ENCODE data around the gene BCL2. TPM values are rescaled to one million over a fixed set of nuclear protein-coding genes. Genes with fewer than 3 reads are reported as not detected.
A peak's percentile ranks its signal among the peaks of the same experiment; 100 is the strongest.

Gene BCL2
- total and polyA plus RNA-seq, 7 donors = 2.8 to 25.7 (median 11.3) TPM

DNA sequence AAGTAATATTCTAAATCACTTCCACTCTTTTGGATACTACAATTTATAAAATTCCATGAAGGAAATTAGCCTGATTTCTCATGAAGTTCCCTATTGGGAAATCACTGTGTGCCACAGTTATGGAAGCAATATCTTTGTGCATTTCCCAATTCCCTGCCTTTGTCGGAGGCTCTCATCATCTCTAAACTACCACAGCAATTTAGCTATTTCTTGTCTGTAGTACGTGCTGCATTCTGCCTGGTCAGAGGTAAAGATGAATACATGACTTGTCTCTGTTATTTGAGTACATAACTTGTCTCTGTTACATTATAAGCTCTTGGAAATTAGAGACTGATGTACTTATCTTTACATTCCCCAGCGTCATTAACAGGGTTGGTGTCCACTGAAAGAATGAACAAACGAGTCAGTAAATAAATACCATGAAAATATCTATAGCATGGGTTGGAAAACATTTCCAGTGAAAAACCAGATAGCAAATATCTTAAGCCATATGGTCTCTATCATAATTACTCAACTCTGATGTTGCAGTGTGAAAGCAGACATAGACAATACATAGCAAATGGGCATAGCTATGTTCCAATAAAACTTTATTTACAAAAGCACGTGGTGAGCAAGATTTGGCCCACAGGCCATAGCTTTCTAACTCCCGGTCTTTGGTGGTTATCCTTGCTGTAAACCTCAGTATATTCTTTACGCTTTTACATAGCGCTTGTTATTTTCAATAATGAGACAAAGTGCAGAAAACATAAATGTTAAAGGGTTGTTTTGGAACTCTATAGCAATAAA lies 78.8 kb downstream of the BCL2 start:
- Histone ChIP-seq H3K27me3 (no peaks in the 10 kb centered on the region), H3K9me3 (no peaks in the 10 kb centered on the region), H3K27ac (no peak overlapping the region), H3K36me3 (no peaks in the 10 kb centered on the region), H3K4me3 (no peak overlapping the region), H3K4me1 (peaks cover 0 to 31% (median 25%) of the 10 kb centered on the region in 4 donors)
- no peak for DNase-seq
- intact Hi-C loops (cut with DNase I) = no loop called here
- TF ChIP-seq POLR2AphosphoS5 (IDR thresholded peaks at IDR 0.05) (no peak), POLR2A (IDR thresholded peaks at IDR 0.05) (no peak), EP300 (IDR thresholded peaks at IDR 0.05) (no peak)
- TF ChIP-seq, protein P1, sequence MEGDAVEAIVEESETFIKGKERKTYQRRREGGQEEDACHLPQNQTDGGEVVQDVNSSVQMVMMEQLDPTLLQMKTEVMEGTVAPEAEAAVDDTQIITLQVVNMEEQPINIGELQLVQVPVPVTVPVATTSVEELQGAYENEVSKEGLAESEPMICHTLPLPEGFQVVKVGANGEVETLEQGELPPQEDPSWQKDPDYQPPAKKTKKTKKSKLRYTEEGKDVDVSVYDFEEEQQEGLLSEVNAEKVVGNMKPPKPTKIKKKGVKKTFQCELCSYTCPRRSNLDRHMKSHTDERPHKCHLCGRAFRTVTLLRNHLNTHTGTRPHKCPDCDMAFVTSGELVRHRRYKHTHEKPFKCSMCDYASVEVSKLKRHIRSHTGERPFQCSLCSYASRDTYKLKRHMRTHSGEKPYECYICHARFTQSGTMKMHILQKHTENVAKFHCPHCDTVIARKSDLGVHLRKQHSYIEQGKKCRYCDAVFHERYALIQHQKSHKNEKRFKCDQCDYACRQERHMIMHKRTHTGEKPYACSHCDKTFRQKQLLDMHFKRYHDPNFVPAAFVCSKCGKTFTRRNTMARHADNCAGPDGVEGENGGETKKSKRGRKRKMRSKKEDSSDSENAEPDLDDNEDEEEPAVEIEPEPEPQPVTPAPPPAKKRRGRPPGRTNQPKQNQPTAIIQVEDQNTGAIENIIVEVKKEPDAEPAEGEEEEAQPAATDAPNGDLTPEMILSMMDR (IDR thresholded peaks at IDR 0.05) = no peak
- WGBS, 2 donors = 78 to 80% methylated on average over 8 of the region's 8 CpGs

DNA sequence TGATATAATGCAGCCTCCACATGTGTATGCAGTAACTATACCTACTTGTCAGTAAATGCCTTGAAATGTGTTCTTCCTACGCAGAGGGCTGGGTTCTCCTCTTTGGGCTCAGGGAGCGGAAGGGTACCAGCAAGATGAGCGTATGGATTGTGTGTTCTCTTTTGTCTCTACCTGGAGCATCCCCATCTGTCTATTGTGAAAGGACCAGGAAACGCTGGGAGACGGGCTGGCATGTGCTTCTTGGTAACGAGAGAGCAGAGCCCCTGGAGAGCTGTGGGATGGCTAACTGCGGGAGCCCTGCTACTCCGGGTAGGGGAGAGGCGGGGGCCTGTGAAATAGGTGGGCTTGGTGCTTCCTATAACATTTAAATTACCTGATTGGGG lies 80.9 kb downstream of the BCL2 start:
- H3K9me3 ChIP-seq = no peaks in the 10 kb centered on the region
- intact Hi-C loops (cut with DNase I) = loop anchor here (5.0 kb wide), 3 partner anchors 51 to 91 kb away; partner anchors contain the start of gene BCL2
- H3K36me3 ChIP-seq = no peaks in the 10 kb centered on the region
- H3K4me3 ChIP-seq = peak overlapping the region in 1 of 4 donors; percentile 17
- H3K27ac ChIP-seq = peak overlapping the region; percentile 78 to 88 (median 84)
- no peaks in the 10 kb centered on the region for H3K27me3 ChIP-seq
- TF ChIP-seq POLR2AphosphoS5 (IDR thresholded peaks at IDR 0.05) (no peak), EP300 (IDR thresholded peaks at IDR 0.05) (no peak), POLR2A (IDR thresholded peaks at IDR 0.05) (no peak)
- TF ChIP-seq, protein P1 (IDR thresholded peaks at IDR 0.05) = no peak
- H3K4me1 ChIP-seq = peaks cover 0 to 32% (median 24%) of the 10 kb centered on the region in 4 donors
- no peak for DNase-seq
- 89% methylated on average over 9 of the region's 9 CpGs for WGBS, 2 donors

DNA sequence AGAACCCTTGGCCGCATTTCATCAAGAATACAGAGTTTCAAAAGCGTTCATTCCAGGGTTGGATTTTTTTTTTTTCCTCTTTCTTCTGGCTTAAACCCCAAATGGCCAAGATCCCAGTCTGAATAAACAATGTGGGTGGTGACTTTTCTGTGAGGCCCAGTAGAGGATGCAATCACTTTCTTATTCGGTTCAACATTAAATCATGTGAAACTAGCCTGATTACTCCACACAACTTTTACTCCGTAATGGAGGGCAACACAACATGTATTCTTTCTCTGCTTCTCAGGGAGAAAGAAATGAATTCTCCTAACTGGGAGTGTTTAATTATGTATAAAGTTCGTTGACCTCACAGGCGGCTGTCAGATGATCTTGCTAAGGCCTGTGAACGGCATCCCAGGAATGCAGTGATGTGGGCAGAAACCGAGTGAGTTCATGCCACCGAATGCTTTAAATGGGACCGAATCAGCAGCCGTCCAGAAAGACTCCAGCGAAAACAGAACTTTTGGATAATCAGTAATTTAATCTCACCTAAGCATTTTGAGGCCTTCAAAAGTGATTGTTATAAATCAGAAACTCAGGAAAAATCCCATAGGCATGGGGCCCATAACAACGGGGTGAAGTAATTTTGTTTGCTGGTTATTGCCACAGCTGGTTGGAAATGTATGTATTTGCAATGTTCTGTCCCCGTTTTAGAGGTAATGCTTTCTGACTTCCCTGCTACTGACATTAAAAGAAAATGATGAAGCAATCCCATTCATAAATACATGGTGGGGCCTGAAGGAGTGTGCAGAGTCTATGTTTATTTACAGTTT lies 81.5 kb downstream of the BCL2 start:
- Histone ChIP-seq H3K27me3 (no peaks in the 10 kb centered on the region), H3K4me1 (peaks cover 0 to 34% (median 24%) of the 10 kb centered on the region in 4 donors), H3K9me3 (no peaks in the 10 kb centered on the region), H3K4me3 (peak overlapping the region in 2 of 4 donors; percentile 14 to 17), H3K27ac (peak overlapping the region; percentile 78 to 88 (median 84)), H3K36me3 (no peaks in the 10 kb centered on the region)
- 29 to 65% methylated on average over 14 of the region's 14 CpGs for WGBS, 2 donors
- intact Hi-C loops (cut with DNase I) = loop anchor here (5.0 kb wide), 3 partner anchors 51 to 91 kb away; partner anchors contain the start of gene BCL2
- TF ChIP-seq POLR2AphosphoS5 (IDR thresholded peaks at IDR 0.05) (peak; percentile 56 to 68 (median 62)), EP300 (IDR thresholded peaks at IDR 0.05) (peak in 1 of 4 donors; percentile 27), POLR2A (IDR thresholded peaks at IDR 0.05) (no peak)
- no peak for DNase-seq

DNA sequence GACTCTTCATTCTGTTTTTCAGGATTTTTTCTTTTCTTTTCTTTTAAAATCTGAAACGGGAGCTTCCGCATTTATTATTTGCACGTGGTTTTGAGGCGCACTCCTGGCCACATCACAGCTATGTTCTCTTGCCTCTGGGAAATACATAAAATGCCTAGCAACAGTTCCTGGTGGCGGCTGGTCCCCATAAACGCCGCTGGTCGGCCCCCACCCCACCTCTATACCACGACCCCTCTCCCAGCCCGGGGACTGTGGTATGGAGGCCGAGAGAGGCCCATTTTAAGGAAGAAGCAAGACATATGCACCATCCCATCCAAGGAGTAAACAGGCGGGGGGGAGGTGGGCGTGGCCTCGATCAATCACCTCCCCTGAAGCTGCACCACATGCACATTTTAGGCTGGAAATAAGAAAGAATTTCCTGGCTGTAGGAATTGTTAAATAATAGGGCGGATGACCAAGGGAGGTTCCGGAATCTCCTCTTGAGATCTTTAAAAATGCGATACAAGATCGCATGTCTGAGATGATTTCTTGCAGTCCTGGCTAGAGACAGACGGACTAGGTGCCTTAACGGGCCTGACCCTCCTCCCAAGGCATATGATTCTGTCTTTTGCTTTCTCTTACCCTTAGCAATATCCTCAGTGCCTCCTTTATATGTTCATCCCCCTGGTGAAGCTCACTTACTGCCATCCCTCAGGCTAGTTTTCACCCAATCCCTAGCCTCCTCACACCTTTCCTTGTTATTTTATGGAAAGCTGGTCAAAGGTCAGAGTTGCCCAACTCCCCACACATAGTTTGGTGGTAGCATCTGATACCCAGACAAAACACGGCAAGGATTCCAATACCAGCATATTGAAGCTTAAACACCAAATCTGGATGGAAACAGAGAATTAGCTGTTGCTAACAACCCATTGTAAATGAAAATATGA lies 82.4 kb downstream of the BCL2 start:
- intact Hi-C loops (cut with DNase I) = loop anchor here (5.0 kb wide), 3 partner anchors 50 to 90 kb away; partner anchors contain the start of gene BCL2
- no peaks in the 10 kb centered on the region for H3K27me3 ChIP-seq
- 83 to 88% methylated on average over 21 of the region's 21 CpGs for WGBS, 2 donors
- TF ChIP-seq EP300 (IDR thresholded peaks at IDR 0.05) (no peak), POLR2A (IDR thresholded peaks at IDR 0.05) (no peak), POLR2AphosphoS5 (IDR thresholded peaks at IDR 0.05) (no peak)
- TF ChIP-seq, protein P1 (IDR thresholded peaks at IDR 0.05) = no peak
- no peaks in the 10 kb centered on the region for H3K9me3 ChIP-seq
- H3K27ac ChIP-seq = peak overlapping the region; percentile 78 to 88 (median 84)
- peaks cover 0 to 43% (median 26%) of the 10 kb centered on the region in 4 donors for H3K4me1 ChIP-seq
- no peak for DNase-seq
- H3K4me3 ChIP-seq = peak overlapping the region in 2 of 4 donors; percentile 14 to 17
- no peaks in the 10 kb centered on the region for H3K36me3 ChIP-seq

Measured in sigmoid colon (tissue), 7 donors.